Panc1 (cell line): ENCODE measurements around the gene BBX.

ENCODE experiments used
- CTCF ChIP-seq: fragments of 450-650 bp; IDR thresholded peaks from 2 replicates; pipeline ENCODE4 v1.5.1; 2017; ENCODE audit warnings: mild to moderate bottlenecking
- POLR2AphosphoS5 ChIP-seq: IDR thresholded peaks from 2 replicates; pipeline ENCODE4 v1.6.1; 2012; ENCODE audit warnings: mild to moderate bottlenecking, low read depth, low read length, moderate library complexity
- SIN3A ChIP-seq: IDR thresholded peaks from 2 replicates; pipeline ENCODE4 v1.6.1; 2012; ENCODE audit warnings: low read depth, mild to moderate bottlenecking, low read length, moderate library complexity, borderline replicate concordance; ENCODE audit not compliant: insufficient read depth

- TF ChIP-seq SIN3A (no peak), POLR2AphosphoS5 (no peak), CTCF (peak; percentile 68; the same call in 1 of the 2 replicates)
These were observed 20.9 kb downstream of the BBX start for GRCh38 chr3:107543666-107544065.
